Measurements from ENCODE around the gene RAB15.

The RAB15 gene

DNA sequence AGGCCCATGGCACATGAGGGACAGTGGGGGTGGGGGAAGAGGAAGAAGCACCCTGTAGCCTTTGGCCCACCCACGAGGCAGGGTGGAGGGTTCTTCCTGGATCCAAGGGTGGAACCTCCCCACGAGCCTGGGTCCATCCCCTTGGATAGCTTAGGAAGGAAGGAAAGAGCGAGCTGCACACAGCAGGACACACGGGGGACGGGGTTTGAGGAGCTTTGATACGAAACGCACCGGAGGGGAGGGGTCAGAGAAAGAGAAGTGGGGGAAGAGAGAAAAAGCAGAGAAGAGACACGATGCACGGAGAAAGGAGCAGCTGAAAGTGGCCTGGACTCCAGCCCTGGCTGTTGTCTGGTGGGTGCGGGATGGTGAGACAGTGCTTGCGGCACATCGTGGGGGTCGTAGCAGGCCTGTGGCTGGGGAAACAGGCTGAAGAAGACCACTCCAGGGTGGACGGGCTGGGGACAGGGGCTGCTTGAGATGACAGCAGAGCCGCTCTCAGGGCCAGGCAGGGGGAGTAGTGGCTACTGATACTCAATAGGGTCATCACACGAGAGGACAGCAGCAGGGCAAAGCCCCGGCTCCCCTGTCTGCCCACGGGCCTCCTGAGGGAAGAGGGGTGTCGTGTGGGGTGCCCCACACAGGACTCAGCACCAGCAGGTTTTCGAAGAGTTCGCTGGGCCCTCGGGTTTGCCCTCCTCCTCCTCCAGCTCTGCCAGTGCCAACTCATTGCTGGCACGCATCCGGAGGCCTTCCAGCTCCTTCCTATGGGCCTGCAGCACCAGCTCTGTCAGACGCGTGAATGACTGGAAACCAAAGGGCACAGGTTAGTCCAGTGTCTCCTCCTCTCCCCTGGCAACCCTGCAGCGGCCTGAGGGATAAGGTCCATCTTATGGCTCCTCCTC is 24.2 kb downstream of the RAB15 start:
- no peak overlapping the region for H3K27ac ChIP-seq (ENCODE audit: low read length)
- H3K4me1 ChIP-seq (ENCODE audit: control insufficient read depth, insufficient read depth, low read length) = no peaks in the 10 kb centered on the region; the same call in 1 of the 2 replicates
- H3K4me3 ChIP-seq (ENCODE audit: low read length) = no peak overlapping the region
- DNase-seq (ENCODE audit: low read depth, low spot score) = no peak
- H3K36me3 ChIP-seq (ENCODE audit: control insufficient read depth, insufficient read depth, low read length) = peaks cover 18% of the 10 kb centered on the region
- H3K27me3 ChIP-seq (ENCODE audit: control insufficient read depth, insufficient read depth, low read length) = no peaks in the 10 kb centered on the region
- H3K9me3 ChIP-seq (ENCODE audit: control insufficient read depth, insufficient read depth, low read length) = no peaks in the 10 kb centered on the region
- WGBS (ENCODE audit: insufficient coverage, insufficient read length) = no CpG with 5 or more reads among the region's 28 CpGs

GRCh38 chr14:64946310-64947045 is 25.7 kb downstream of the RAB15 start:
- peaks cover 14% of the 10 kb centered on the region for H3K36me3 ChIP-seq (ENCODE audit: control insufficient read depth, insufficient read depth, low read length)
- H3K9me3 ChIP-seq (ENCODE audit: control insufficient read depth, insufficient read depth, low read length) = no peaks in the 10 kb centered on the region
- WGBS (ENCODE audit: insufficient coverage, insufficient read length) = no CpG with 5 or more reads among the region's 6 CpGs
- no peaks in the 10 kb centered on the region for H3K27me3 ChIP-seq (ENCODE audit: control insufficient read depth, insufficient read depth, low read length)
- no peak for DNase-seq (ENCODE audit: low read depth, low spot score)
- H3K4me1 ChIP-seq (ENCODE audit: control insufficient read depth, insufficient read depth, low read length) = peaks cover 3% of the 10 kb centered on the region
- H3K27ac ChIP-seq (ENCODE audit: low read length) = no peak overlapping the region
- H3K4me3 ChIP-seq (ENCODE audit: low read length) = no peak overlapping the region

DNA sequence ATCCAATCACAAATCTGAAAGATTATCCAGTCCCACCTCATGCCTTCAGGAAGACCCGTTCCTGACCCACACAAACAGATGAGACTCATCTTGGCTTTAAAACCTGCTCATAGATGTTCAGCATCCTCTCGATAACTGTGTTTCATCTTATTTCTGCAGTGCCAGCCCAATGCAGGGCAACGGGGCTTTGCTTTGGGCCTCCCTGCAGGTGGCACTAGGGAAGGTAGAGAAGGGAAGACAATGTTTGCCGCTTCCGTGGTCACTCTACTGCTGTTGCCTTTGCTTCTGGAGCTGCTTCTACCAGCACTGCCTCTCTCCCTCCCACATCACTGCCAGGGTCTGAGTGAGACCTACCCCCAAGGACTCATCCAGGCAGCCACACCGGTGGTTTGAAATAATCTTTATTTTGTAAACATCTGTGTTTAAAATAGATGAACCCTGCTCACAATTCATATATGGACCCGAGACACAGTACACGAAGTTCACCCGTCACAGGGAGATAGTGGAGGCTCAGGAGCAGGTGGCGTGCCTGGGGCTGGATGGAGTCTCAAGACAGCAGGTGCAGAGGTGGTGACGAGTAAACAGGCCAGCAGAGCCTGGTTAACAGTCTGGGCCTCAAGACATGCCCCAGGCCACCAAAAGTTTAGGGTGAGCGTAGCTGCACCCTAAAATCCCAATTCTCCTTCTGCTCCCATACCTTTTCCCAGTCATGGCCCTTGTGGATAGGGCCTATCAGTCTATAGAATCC is 26.5 kb downstream of the RAB15 start:
- Histone ChIP-seq H3K4me3 (ENCODE audit: low read length) (no peak overlapping the region), H3K36me3 (ENCODE audit: control insufficient read depth, insufficient read depth, low read length) (peaks cover 14% of the 10 kb centered on the region), H3K4me1 (ENCODE audit: control insufficient read depth, insufficient read depth, low read length) (peaks cover 3% of the 10 kb centered on the region), H3K9me3 (ENCODE audit: control insufficient read depth, insufficient read depth, low read length) (no peaks in the 10 kb centered on the region), H3K27me3 (ENCODE audit: control insufficient read depth, insufficient read depth, low read length) (no peaks in the 10 kb centered on the region), H3K27ac (ENCODE audit: low read length) (no peak overlapping the region)
- WGBS (ENCODE audit: insufficient coverage, insufficient read length) = no CpG with 5 or more reads among the region's 12 CpGs
- DNase-seq (ENCODE audit: low read depth, low spot score) = no peak

- Histone ChIP-seq H3K36me3 (ENCODE audit: control insufficient read depth, insufficient read depth, low read length) (peaks cover 10% of the 10 kb centered on the region; the same call in 1 of the 2 replicates), H3K4me3 (ENCODE audit: low read length) (no peak overlapping the region), H3K9me3 (ENCODE audit: control insufficient read depth, insufficient read depth, low read length) (no peaks in the 10 kb centered on the region), H3K27ac (ENCODE audit: low read length) (no peak overlapping the region), H3K27me3 (ENCODE audit: control insufficient read depth, insufficient read depth, low read length) (no peaks in the 10 kb centered on the region), H3K4me1 (ENCODE audit: control insufficient read depth, insufficient read depth, low read length) (peaks cover 3% of the 10 kb centered on the region)
- WGBS (ENCODE audit: insufficient coverage, insufficient read length) = no CpG with 5 or more reads among the region's 4 CpGs
- no peak for DNase-seq (ENCODE audit: low read depth, low spot score)
These were observed 27.3 kb downstream of the RAB15 start for GRCh38 chr14:64944861-64945260.

DNA sequence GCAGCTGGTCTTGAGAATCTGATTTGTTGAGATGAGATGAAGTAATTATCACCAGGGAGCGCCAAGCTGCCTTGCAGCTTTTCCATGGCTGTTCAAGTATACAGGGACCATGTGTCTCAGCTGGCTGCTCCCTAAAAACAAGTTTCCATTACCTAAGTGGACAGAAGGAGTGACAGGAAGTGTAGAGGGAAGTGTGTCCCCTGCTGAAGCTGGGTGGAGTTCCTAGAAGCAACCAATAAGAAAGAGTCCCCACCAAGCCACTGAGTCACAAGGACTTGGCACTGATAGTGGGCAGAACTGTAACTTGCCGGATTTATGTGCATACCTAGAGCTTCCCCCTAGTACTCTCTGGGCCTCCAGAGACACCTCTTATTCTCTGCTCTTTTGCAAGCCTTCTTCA is 28.1 kb downstream of the RAB15 start:
- WGBS (ENCODE audit: insufficient coverage, insufficient read length) = no CpG with 5 or more reads among the region's 2 CpGs
- H3K4me3 ChIP-seq (ENCODE audit: low read length) = no peak overlapping the region
- no peaks in the 10 kb centered on the region for H3K9me3 ChIP-seq (ENCODE audit: control insufficient read depth, insufficient read depth, low read length)
- peaks cover 10% of the 10 kb centered on the region; the same call in 1 of the 2 replicates for H3K36me3 ChIP-seq (ENCODE audit: control insufficient read depth, insufficient read depth, low read length)
- no peak for DNase-seq (ENCODE audit: low read depth, low spot score)
- H3K27me3 ChIP-seq (ENCODE audit: control insufficient read depth, insufficient read depth, low read length) = no peaks in the 10 kb centered on the region
- H3K4me1 ChIP-seq (ENCODE audit: control insufficient read depth, insufficient read depth, low read length) = peaks cover 3% of the 10 kb centered on the region
- no peak overlapping the region for H3K27ac ChIP-seq (ENCODE audit: low read length)

GRCh38 chr14:64943556-64943955 is 28.6 kb downstream of the RAB15 start:
- Histone ChIP-seq H3K27me3 (ENCODE audit: control insufficient read depth, insufficient read depth, low read length) (no peaks in the 10 kb centered on the region), H3K36me3 (ENCODE audit: control insufficient read depth, insufficient read depth, low read length) (peaks cover 9% of the 10 kb centered on the region; the same call in 1 of the 2 replicates), H3K9me3 (ENCODE audit: control insufficient read depth, insufficient read depth, low read length) (no peaks in the 10 kb centered on the region), H3K4me1 (ENCODE audit: control insufficient read depth, insufficient read depth, low read length) (peaks cover 3% of the 10 kb centered on the region), H3K27ac (ENCODE audit: low read length) (no peak overlapping the region), H3K4me3 (ENCODE audit: low read length) (no peak overlapping the region)
- WGBS (ENCODE audit: insufficient coverage, insufficient read length) = no CpG with 5 or more reads among the region's 6 CpGs
- DNase-seq (ENCODE audit: low read depth, low spot score) = no peak

GRCh38 chr14:64942531-64943111 is 29.5 kb downstream of the RAB15 start, which contains the start of gene GPX2:
Gene GPX2, minus strand, starts transcription at chr14:64942745. Its CDS starts 19 bp downstream, at chr14:64942726.
- H3K36me3 ChIP-seq (ENCODE audit: control insufficient read depth, insufficient read depth, low read length) = 0 out of 2 replicates have a peak, but pooled peaks cover under 1% of the 10 kb centered on the region
- H3K27ac ChIP-seq (ENCODE audit: low read length) = no peak within 1 kb of the TSS
- no peak within 1 kb of the TSS for H3K4me3 ChIP-seq (ENCODE audit: low read length)
- no peak for DNase-seq (ENCODE audit: low read depth, low spot score)
- H3K9me3 ChIP-seq (ENCODE audit: control insufficient read depth, insufficient read depth, low read length) = no peaks in the 10 kb centered on the region
- no CpG with 5 or more reads among the region's 13 CpGs for WGBS (ENCODE audit: insufficient coverage, insufficient read length)
- peaks cover 3% of the 10 kb centered on the region for H3K4me1 ChIP-seq (ENCODE audit: control insufficient read depth, insufficient read depth, low read length)
- H3K27me3 ChIP-seq (ENCODE audit: control insufficient read depth, insufficient read depth, low read length) = no peaks in the 10 kb centered on the region

DNA sequence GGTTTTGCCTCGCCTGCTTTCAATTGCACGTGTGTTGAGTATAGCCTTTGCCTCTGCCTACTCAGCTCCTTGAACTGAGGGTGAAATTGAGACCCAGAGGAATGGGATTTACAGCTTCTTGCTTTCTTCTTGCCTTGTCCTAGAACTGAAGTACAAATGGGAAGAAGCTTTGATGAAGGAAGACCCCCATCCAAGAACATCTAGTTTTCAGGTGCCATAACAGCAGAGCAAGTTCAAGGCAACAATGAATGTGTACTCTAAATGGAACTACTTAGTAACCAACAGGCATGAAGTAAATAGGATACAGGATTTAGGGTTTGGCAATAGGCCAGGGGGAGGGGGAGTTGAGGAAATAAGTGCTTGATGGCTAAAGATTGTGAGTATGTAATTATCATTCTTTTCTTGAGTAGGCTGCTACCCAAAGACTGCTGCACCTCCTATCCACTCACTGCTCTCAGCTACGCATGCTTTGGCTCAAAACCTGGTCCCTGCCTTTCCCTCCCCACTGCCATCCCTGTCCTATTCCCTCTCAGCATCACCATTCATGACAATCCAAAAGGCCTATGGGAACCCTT is 31.7 kb downstream of the RAB15 start:
- Histone ChIP-seq H3K27ac (ENCODE audit: low read length) (no peak overlapping the region), H3K9me3 (ENCODE audit: control insufficient read depth, insufficient read depth, low read length) (no peaks in the 10 kb centered on the region), H3K4me3 (ENCODE audit: low read length) (no peak overlapping the region), H3K27me3 (ENCODE audit: control insufficient read depth, insufficient read depth, low read length) (no peaks in the 10 kb centered on the region), H3K36me3 (ENCODE audit: control insufficient read depth, insufficient read depth, low read length) (no peaks in the 10 kb centered on the region), H3K4me1 (ENCODE audit: control insufficient read depth, insufficient read depth, low read length) (peaks cover 3% of the 10 kb centered on the region)
- WGBS (ENCODE audit: insufficient coverage, insufficient read length) = no CpG with 5 or more reads among the region's 3 CpGs
- DNase-seq (ENCODE audit: low read depth, low spot score) = no peak

DNA sequence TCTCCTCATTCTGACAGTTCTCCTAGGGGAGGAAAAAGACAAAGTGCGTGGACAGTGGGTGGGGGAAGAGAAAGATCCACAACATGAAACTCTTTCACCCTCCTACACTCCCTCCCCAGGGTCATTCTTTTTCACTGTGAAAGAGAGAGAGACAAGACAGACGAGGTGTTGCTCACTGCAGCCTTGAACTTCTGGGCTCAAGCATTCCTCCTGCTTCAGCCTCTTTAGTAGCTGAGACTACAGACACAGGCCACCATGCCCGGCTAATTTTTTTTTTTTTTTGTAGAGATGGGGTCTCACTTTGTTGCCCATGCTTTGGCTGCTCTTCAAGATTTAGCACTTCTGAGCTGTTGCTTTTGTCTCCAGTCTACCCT is 32.3 kb downstream of the RAB15 start:
- H3K9me3 ChIP-seq (ENCODE audit: control insufficient read depth, insufficient read depth, low read length) = no peaks in the 10 kb centered on the region
- H3K4me1 ChIP-seq (ENCODE audit: control insufficient read depth, insufficient read depth, low read length) = peaks cover 3% of the 10 kb centered on the region
- no peaks in the 10 kb centered on the region for H3K36me3 ChIP-seq (ENCODE audit: control insufficient read depth, insufficient read depth, low read length)
- WGBS (ENCODE audit: insufficient coverage, insufficient read length) = no CpG with 5 or more reads among the region's 3 CpGs
- no peak for DNase-seq (ENCODE audit: low read depth, low spot score)
- no peak overlapping the region for H3K4me3 ChIP-seq (ENCODE audit: low read length)
- H3K27me3 ChIP-seq (ENCODE audit: control insufficient read depth, insufficient read depth, low read length) = no peaks in the 10 kb centered on the region
- no peak overlapping the region for H3K27ac ChIP-seq (ENCODE audit: low read length)

Data from iPS DF 6.9 (cell line).